GM12872 (cell line): ENCODE data around the gene USH2A.

Experiments used
- CTCF ChIP-seq: IDR thresholded peaks from 3 replicates; pipeline ENCODE4 v1.5.1; 2011; ENCODE audit warnings: low read depth, mild to moderate bottlenecking, low read length, moderate library complexity; ENCODE audit not compliant: insufficient read depth

The USH2A gene

GRCh38 chr1:215958841-215959240 lies 464.4 kb downstream of the USH2A start:
- TF ChIP-seq CTCF: no peak

DNA sequence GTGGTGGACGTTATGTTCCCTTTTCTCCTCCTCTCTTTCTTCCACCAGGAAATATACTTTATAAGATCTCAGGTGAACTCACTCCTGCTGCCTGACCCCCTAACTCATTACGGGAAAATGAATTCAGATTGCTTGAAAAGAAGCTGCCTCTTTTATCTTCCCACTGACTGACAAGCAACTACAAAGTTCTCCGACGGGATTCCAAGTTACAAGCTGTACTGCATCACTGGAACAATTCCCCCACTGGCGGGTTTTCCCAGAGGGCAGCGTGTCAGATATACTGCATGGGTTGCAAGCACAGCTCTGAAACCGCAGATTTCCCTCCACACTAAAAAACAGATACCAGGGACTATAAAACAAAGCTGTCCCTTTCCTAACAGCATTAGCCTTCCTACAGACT lies 465.6 kb downstream of the USH2A start:
- no peak for TF ChIP-seq CTCF

GRCh38 chr1:215932558-215932957 lies 490.7 kb downstream of the USH2A start:
- no peak for TF ChIP-seq CTCF

DNA sequence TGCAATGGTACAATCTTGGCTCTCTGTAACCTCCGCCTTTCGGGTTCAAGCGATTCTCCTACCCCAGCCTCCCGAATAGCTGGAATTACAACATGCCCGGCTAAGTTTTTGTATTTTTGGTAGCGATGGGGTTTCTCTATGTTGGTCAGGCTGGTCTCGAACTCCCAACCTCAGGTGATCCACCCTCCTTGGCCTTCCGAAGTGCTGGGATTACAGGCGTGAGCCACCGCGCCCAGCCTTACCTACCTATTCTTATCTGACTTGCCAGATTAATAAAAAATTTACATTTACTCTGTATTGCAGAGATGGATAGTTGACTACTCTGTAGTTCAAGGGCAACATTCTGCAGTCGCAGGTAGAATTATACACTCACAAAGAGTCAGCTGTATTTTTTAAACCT lies 496.6 kb downstream of the USH2A start:
- TF ChIP-seq CTCF: no peak

DNA sequence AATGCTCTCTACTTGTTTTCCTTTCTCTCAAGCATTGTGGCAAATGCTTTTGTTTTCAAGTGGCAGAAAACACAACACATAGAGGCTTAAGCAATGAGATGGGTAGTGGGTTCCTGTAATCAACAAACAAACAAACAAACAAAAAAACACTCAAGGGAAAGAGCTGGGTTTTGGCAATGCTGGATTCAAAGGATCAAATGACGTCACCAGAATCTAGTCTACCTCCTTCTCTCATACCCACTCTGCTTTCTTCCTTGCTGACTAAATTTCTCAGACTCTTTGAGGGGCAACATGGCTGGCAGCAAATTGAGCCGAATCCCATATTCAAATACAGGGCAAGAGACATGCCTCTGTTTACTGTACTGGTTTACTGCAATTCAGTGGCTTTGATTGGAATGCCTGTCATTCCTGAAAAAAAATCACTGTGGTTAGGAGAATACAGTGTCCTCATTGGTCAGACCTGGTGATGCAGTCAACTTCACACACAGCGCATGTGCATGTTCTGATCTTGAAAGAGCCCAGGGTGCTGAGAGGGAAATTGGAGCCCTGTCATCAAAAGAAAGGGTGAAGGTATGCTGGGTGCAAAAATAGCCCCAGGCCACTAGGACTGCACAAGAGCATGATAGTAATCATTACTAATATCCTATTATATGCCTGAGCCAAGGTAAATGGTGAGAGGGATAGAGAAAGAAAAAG lies 500.0 kb downstream of the USH2A start:
- TF ChIP-seq CTCF: no peak

DNA sequence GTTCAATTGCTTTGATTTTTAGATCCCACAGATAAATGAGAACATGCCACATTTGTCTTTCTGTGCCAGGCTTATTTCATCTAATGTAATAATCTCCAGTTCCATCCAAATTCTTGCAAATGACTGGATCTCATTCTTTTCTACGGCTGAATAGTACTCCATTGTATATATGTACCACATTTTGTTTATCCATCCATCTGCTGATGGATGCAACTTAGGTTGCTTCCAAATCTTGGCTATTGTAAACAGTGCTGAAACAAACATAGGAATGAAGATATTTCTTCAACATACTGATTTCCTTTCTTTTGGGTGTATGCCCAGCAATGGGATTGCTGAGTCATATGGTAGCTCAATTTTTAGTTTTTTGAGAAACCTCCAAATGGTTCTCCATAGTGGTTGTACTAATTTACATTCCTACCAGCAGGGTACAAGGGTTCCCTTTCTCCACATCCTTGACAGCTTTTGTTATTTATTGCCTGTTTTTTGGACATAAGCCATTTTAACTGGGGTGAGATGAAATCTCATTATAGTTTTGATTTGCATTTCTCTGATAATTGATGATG lies 511.8 kb downstream of the USH2A start:
- TF ChIP-seq CTCF: no peak

DNA sequence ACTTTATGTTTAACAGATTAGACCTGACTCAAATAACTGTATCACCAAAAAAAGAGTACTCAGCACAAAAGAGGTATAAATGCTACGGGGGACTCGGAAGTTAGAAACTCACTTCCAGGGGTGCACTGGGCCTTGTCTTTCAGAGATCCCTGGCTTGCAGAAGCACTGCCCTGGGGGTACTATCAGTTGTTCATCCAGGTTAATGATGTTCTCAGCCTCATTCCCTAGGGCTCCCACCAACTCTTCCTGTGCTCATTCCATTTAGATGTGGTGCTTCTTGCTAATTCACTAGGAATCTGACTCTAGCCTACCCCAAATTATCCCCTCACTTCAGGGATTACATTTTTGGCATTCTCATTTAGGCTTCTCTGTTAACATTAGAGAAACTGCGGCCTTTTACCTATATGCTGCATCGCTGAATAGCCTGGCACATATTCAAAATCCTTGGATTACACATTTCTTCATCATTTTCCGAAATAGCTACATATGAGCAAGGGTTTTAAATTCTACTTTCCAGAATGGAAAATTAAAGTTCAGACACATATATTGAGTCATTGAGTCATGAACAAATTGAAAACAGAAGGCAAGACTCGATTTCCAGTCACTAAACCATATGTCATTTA lies 517.6 kb downstream of the USH2A start:
- TF ChIP-seq CTCF: no peak
